Neural progenitor cell (in vitro differentiated cells): ENCODE data around the gene CFAP119. TPM values are rescaled to one million over a fixed set of nuclear protein-coding genes. Genes with fewer than 3 reads are reported as not detected.

Experiments
- DNase-seq: peaks from one replicate; pipeline ENCODE4 v3.0.0-alpha.2; 2016; ENCODE audit warnings: low spot score
- H2AFZ ChIP-seq: fragments of 200-600 bp; sonication (generic); replicated peaks from 2 replicates; pipeline ENCODE4 v1.6.1; 2016; ENCODE audit warnings: antibody characterized with exemption
- H3F3A ChIP-seq: fragments of 200-600 bp; sonication (generic); 2 replicates; pipeline ENCODE4 v1.6.1; 2016; ENCODE audit warnings: antibody characterized with exemption, low read depth
- H3K27ac ChIP-seq: fragments of 200-600 bp; sonication (generic); 2 replicates; pipeline ENCODE4 v1.5.1; 2016; ENCODE audit warnings: mild to moderate bottlenecking
- H3K27me3 ChIP-seq: fragments of 200-600 bp; sonication (generic); 2 replicates; pipeline ENCODE4 v1.6.1; 2016; ENCODE audit warnings: mild to moderate bottlenecking, moderate library complexity
- H3K36me3 ChIP-seq: fragments of 200-600 bp; sonication (generic); 2 replicates; pipeline ENCODE4 v1.5.1; 2016
- H3K4me1 ChIP-seq: fragments of 200-600 bp; sonication (generic); 2 replicates; pipeline ENCODE4 v1.6.1; 2016; ENCODE audit warnings: mixed run types
- H3K4me2 ChIP-seq: fragments of 200-600 bp; sonication (generic); 2 replicates; pipeline ENCODE4 v1.6.1; 2016
- H3K4me3 ChIP-seq: fragments of 200-600 bp; sonication (generic); 2 replicates; pipeline ENCODE4 v1.5.1; 2016
- H3K79me2 ChIP-seq: fragments of 200-600 bp; sonication (generic); 2 replicates; pipeline ENCODE4 v1.6.1; 2016; ENCODE audit warnings: low read depth
- H3K9ac ChIP-seq: fragments of 200-600 bp; sonication (generic); 2 replicates; pipeline ENCODE4 v1.6.1; 2016
- H3K9me3 ChIP-seq: fragments of 200-600 bp; sonication (generic); 2 replicates; pipeline ENCODE4 v1.5.1; 2016; ENCODE audit warnings: low read depth
- H4K20me1 ChIP-seq: fragments of 200-600 bp; sonication (generic); 2 replicates; pipeline ENCODE4 v1.6.1; 2016; ENCODE audit warnings: low read depth
- H3K27ac Mint-ChIP-seq: 3 replicates; pipeline ENCODE4 v1.8.0; 2021; ENCODE audit warnings: mixed read lengths
- H3K27me3 Mint-ChIP-seq: 2 replicates; pipeline ENCODE4 v1.8.0; 2022; ENCODE audit warnings: low read depth, mild to moderate bottlenecking, inconsistent platforms, moderate library complexity, mixed read lengths; ENCODE audit not compliant: insufficient read depth
- H3K36me3 Mint-ChIP-seq: 3 replicates; pipeline ENCODE4 v1.8.0; 2021; ENCODE audit warnings: mixed read lengths
- H3K4me1 Mint-ChIP-seq: 3 replicates; pipeline ENCODE4 v1.8.0; 2021; ENCODE audit warnings: mixed read lengths
- H3K4me3 Mint-ChIP-seq: 3 replicates; pipeline ENCODE4 v1.8.0; 2021; ENCODE audit warnings: mild to moderate bottlenecking, moderate library complexity, mixed read lengths
- H3K9me3 Mint-ChIP-seq: 3 replicates; pipeline ENCODE4 v1.8.0; 2020; ENCODE audit warnings: mixed read lengths
- CTCF ChIP-seq: fragments of 200-600 bp; sonication (generic); IDR thresholded peaks from 2 replicates; pipeline ENCODE4 v1.5.1; 2017; ENCODE audit warnings: antibody characterized with exemption, mild to moderate bottlenecking
- EZH2 ChIP-seq: fragments of 200-600 bp; sonication (generic); IDR thresholded peaks from 2 replicates; pipeline ENCODE4 v1.6.1; 2017; ENCODE audit warnings: antibody characterized with exemption, mild to moderate bottlenecking, moderate library complexity
- EZH2phosphoT487 ChIP-seq: fragments of 200-600 bp; sonication (generic); IDR thresholded peaks from 2 replicates; pipeline ENCODE4 v1.6.1; 2017; ENCODE audit warnings: antibody characterized with exemption
- total RNA-seq: library from RNA; depleted of rRNA; stranded (reverse); fragments of >200 nt; gene quantifications from 2 replicates; pipeline ENCODE4 v1.2.3, GENCODE V29; 2015; ENCODE audit warnings: low replicate concordance

CFAP119 gene
- total RNA-seq, 1 donor from 2014 or later, result 0.56 TPM

GRCh38 chr16:30787613-30788378 lies 25.9 kb upstream of the CFAP119 start:
- Mint-ChIP-seq H3K4me1 (peaks cover 14% of the 10 kb centered on the region), H3K36me3 (peaks cover 7% of the 10 kb centered on the region), H3K9me3 (no peaks in the 10 kb centered on the region), H3K27ac (peak overlapping the region; percentile 67), H3K4me3 (peak overlapping the region; percentile 93), H3K27me3 (peaks cover 14% of the 10 kb centered on the region)
- Histone ChIP-seq H4K20me1 (peaks cover 19% of the 10 kb centered on the region), H3K4me1 (peaks cover 5% of the 10 kb centered on the region), H3K27ac (no peak overlapping the region), H3K9ac (peak overlapping the region; percentile 81), H3K4me2 (peak overlapping the region; percentile 93), H3K79me2 (peaks cover 29% of the 10 kb centered on the region), H2AFZ (peak overlapping the region; percentile 87), H3F3A (peaks cover 14% of the 10 kb centered on the region), H3K4me3 (peak overlapping the region; percentile 99), H3K9me3 (no peaks in the 10 kb centered on the region), H3K36me3 (no peaks in the 10 kb centered on the region), H3K27me3 (no peaks in the 10 kb centered on the region)
- no peak for DNase-seq
- no peak for TF ChIP-seq EZH2
- no peak for TF ChIP-seq EZH2phosphoT487

- Histone ChIP-seq H3K9me3 (no peaks in the 10 kb centered on the region), H4K20me1 (peaks cover 19% of the 10 kb centered on the region), H3K27ac (peak within 1 kb of the TSS; percentile 86), H3K79me2 (peaks cover 29% of the 10 kb centered on the region), H3K4me3 (peak within 1 kb of the TSS; percentile 99), H3K27me3 (no peaks in the 10 kb centered on the region), H3K4me1 (peaks cover 5% of the 10 kb centered on the region), H3K4me2 (peak within 1 kb of the TSS; percentile 93), H3K9ac (peak within 1 kb of the TSS; percentile 81), H2AFZ (peak within 1 kb of the TSS; percentile 87), H3K36me3 (no peaks in the 10 kb centered on the region), H3F3A (peaks cover 14% of the 10 kb centered on the region)
- peak; percentile 90 for DNase-seq
- H3K27ac Mint-ChIP-seq, result peak within 1 kb of the TSS; percentile 96
- H3K36me3 Mint-ChIP-seq, result peaks cover 8% of the 10 kb centered on the region
- TF ChIP-seq CTCF (no peak), EZH2phosphoT487 (no peak), EZH2 (no peak)
- peak within 1 kb of the TSS; percentile 93 for H3K4me3 Mint-ChIP-seq
- no peaks in the 10 kb centered on the region for H3K9me3 Mint-ChIP-seq
- peaks cover 14% of the 10 kb centered on the region for H3K4me1 Mint-ChIP-seq
- peaks cover 12% of the 10 kb centered on the region for H3K27me3 Mint-ChIP-seq
These were observed 25.2 kb upstream of the CFAP119 start, which contains the start of gene ZNF629 for GRCh38 chr16:30786936-30787612. TSS of gene ZNF629 (minus strand) at chr16:30787205. CDS start at chr16:30784482, 2,723 bp downstream.

GRCh38 chr16:30786115-30786935 lies 24.5 kb upstream of the CFAP119 start:
- Histone ChIP-seq H3F3A (peaks cover 14% of the 10 kb centered on the region), H3K27ac (peak overlapping the region; percentile 86), H3K27me3 (no peaks in the 10 kb centered on the region), H3K4me3 (peak overlapping the region; percentile 99), H2AFZ (peak overlapping the region; percentile 87), H3K9ac (peak overlapping the region; percentile 81), H3K9me3 (no peaks in the 10 kb centered on the region), H4K20me1 (peaks cover 23% of the 10 kb centered on the region), H3K4me1 (peaks cover 5% of the 10 kb centered on the region), H3K4me2 (peak overlapping the region; percentile 93), H3K79me2 (peaks cover 29% of the 10 kb centered on the region), H3K36me3 (no peaks in the 10 kb centered on the region)
- H3K36me3 Mint-ChIP-seq, result peaks cover 8% of the 10 kb centered on the region
- H3K4me1 Mint-ChIP-seq, result peaks cover 14% of the 10 kb centered on the region
- H3K27ac Mint-ChIP-seq, result peak overlapping the region; percentile 85
- H3K4me3 Mint-ChIP-seq, result peak overlapping the region; percentile 90
- peak; percentile 71 for DNase-seq
- TF ChIP-seq EZH2 (no peak), CTCF (no peak), EZH2phosphoT487 (no peak)
- H3K9me3 Mint-ChIP-seq, result no peaks in the 10 kb centered on the region
- H3K27me3 Mint-ChIP-seq, result peaks cover 13% of the 10 kb centered on the region
